ENCODE measurements around the gene UBE2E3.

The UBE2E3 gene

GRCh38 chr2:181022652-181023051, 42.2 kb downstream of the UBE2E3 start:
- H3K27ac ChIP-seq (ENCODE audit: extremely low read depth, low read depth, low read length), result no peak overlapping the region
- ChIA-PET POLR2A (no interaction called here), CTCF (interaction anchor here (0.7 kb wide), 2 partner anchors 10 to 79 kb away, joined by 3 read pairs; no protein-coding TSS in a partner anchor)
- H3K4me3 ChIP-seq (ENCODE audit: low read depth, low read length), result no peak overlapping the region
- H3K36me3 ChIP-seq (ENCODE audit: control insufficient read depth in 2 of 2, insufficient read depth in 1 of 2, low read length in 2 of 2), result no peaks in the 10 kb centered on the region
- H3K9me3 ChIP-seq (ENCODE audit: control insufficient read depth, insufficient read depth, low read depth, low read length), result no peaks in the 10 kb centered on the region
- TF ChIP-seq ZNF221 (tag by site-specific recombination; IDR thresholded peaks at IDR 0.05; ENCODE audit: borderline replicate concordance) (no peak), MEIS1 (CRISPR knock-in tag; IDR thresholded peaks at IDR 0.05; ENCODE audit: borderline replicate concordance) (no peak), ZNF132 (tag by site-specific recombination; IDR thresholded peaks at IDR 0.05; ENCODE audit: borderline replicate concordance) (no peak), AEBP2 (tag by site-specific recombination; IDR thresholded peaks at IDR 0.05; ENCODE audit: borderline replicate concordance) (no peak), ZFP3 (tag by site-specific recombination; IDR thresholded peaks at IDR 0.05; ENCODE audit: low read depth) (no peak), CTCF (tag by site-specific recombination; IDR thresholded peaks at IDR 0.05) (no peak), ZNF791 (tag by site-specific recombination; IDR thresholded peaks at IDR 0.05) (no peak), ZNF645 (tag by site-specific recombination; IDR thresholded peaks at IDR 0.05) (no peak), ZNF114 (tag by site-specific recombination; IDR thresholded peaks at IDR 0.05) (no peak), ZEB2 (tag by site-specific recombination; IDR thresholded peaks at IDR 0.05) (no peak), ZNF426 (tag by site-specific recombination; IDR thresholded peaks at IDR 0.05) (no peak), FEZF1 (tag by site-specific recombination; IDR thresholded peaks at IDR 0.05) (peak; percentile 30; the same call in 1 of the 2 replicates), YY2 (tag by site-specific recombination; IDR thresholded peaks at IDR 0.05) (no peak), ZNF514 (tag by site-specific recombination; IDR thresholded peaks at IDR 0.05) (no peak), PBX3 (CRISPR knock-in tag; IDR thresholded peaks at IDR 0.05) (no peak), ZNF580 (tag by site-specific recombination; IDR thresholded peaks at IDR 0.05) (no peak), KLF16 (tag by site-specific recombination; IDR thresholded peaks at IDR 0.05) (no peak), ZNF155 (tag by site-specific recombination; IDR thresholded peaks at IDR 0.05) (no peak), ZNF510 (tag by site-specific recombination; IDR thresholded peaks at IDR 0.05; ENCODE audit: insufficient replicate concordance) (no peak), ZNF837 (tag by site-specific recombination; IDR thresholded peaks at IDR 0.05) (no peak), ZNF112 (tag by site-specific recombination; IDR thresholded peaks at IDR 0.05) (no peak), ZNF843 (tag by site-specific recombination; IDR thresholded peaks at IDR 0.05) (0 out of 2 replicates have a peak, but pooled peaks have one; percentile 13)
- TF ChIP-seq, protein P1, sequence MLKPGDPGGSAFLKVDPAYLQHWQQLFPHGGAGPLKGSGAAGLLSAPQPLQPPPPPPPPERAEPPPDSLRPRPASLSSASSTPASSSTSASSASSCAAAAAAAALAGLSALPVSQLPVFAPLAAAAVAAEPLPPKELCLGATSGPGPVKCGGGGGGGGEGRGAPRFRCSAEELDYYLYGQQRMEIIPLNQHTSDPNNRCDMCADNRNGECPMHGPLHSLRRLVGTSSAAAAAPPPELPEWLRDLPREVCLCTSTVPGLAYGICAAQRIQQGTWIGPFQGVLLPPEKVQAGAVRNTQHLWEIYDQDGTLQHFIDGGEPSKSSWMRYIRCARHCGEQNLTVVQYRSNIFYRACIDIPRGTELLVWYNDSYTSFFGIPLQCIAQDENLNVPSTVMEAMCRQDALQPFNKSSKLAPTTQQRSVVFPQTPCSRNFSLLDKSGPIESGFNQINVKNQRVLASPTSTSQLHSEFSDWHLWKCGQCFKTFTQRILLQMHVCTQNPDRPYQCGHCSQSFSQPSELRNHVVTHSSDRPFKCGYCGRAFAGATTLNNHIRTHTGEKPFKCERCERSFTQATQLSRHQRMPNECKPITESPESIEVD (tag by site-specific recombination; IDR thresholded peaks at IDR 0.05), result peak; percentile 67
- peaks cover 11% of the 10 kb centered on the region for H3K4me1 ChIP-seq (ENCODE audit: control insufficient read depth, insufficient read depth, low read length)

All from HEK293 (cell line).